T-helper 2 cell (primary cell): ENCODE measurements around the gene ROCK1.
A peak's percentile ranks its signal among the peaks of the same experiment; 100 is the strongest.
"Not testable (repeated sequence)": the region's sequence is repeated elsewhere in the genome, so short reads cannot be mapped to it uniquely, and the experiment has no call there.

Source experiments
- DNase-seq, 5 experiments: peaks; one replicate each; pipeline versions ENCODE4 v3.0.0 to v3.0.0-alpha.2; 2012 to 2022

Gene ROCK1

DNA sequence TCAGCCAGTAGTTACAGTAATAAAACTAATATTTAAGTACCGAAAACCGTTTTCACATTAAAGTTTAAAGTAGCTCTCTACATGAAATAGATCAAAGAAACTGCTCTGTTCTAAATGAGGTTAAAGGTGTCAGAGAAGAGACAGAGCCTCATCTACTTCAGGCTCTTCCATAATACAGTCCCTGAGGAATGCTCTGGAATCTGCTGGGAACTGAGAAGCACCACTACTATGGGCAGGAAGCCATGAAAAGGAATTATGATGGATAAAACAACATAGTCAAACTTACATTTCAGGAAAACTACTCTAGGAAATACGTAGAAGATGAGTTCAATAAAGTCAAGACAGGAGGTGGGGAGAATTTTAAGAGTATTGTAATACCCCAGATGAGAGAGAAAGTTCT is 60.0 kb downstream of the ROCK1 start:
- DNase-seq, result no peak

GRCh38 chr18:21049306-21049705 is 62.3 kb downstream of the ROCK1 start:
- no peak for DNase-seq

DNA sequence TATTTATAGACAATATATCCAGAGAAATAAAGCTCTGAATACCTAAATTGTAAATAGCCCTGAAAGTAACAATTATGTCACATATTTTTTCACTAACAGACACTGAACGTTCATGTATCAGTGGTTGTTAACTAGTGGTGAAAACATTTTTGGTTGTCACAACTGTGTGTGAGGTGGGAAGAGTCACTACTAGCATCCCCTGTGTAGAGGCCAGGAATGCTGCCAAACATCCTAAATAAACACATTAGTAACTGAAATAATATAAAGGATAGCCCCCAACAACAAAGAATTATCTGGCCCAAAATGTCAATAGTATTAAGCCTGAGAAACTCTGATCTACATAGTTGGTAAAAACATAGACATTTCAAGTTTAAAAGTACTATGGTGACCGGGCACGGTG is 64.5 kb downstream of the ROCK1 start:
- DNase-seq, result no peak

- DNase-seq, result no peak
These were observed 71.1 kb downstream of the ROCK1 start for GRCh38 chr18:21040466-21040865.

GRCh38 chr18:21038201-21038600 is 73.4 kb downstream of the ROCK1 start:
- DNase-seq, result no peak

DNA sequence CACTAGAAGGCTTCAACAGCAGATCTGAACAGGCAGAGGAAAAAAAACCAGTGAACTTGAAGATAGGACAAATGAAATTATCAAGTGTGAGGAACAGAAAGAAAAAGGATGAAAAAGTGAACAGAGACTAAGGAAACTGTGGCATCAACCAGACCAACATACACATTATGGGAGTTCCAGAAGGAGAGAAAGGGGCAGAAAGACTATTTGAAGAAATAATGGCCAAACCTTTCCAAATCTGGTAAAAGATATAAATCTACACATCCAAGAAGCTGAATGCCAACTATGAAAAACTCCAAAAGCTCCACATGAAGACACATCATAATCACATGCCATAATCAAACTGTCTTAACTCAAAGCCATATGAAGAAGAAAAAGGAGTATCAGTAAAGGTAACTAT is 79.8 kb downstream of the ROCK1 start:
- DNase-seq, result no peak

GRCh38 chr18:21018257-21018656 is 93.4 kb downstream of the ROCK1 start:
- not testable (repeated sequence) for DNase-seq

- peak in 1 of 5 experiments; percentile 31 for DNase-seq
These were observed 99.3 kb downstream of the ROCK1 start for GRCh38 chr18:21012308-21012707.

GRCh38 chr18:21004726-21005125 is 106.9 kb downstream of the ROCK1 start:
- no peak for DNase-seq

GRCh38 chr18:21000667-21001066 is 110.9 kb downstream of the ROCK1 start:
- DNase-seq, result no peak

GRCh38 chr18:20997371-20997770 is 114.2 kb downstream of the ROCK1 start:
- no peak for DNase-seq

- DNase-seq, result no peak
These were observed 115.2 kb downstream of the ROCK1 start for GRCh38 chr18:20996418-20996817.

- DNase-seq, result no peak
These were observed 122.9 kb downstream of the ROCK1 start for GRCh38 chr18:20988726-20989125.

- DNase-seq, result no peak
These were observed 136.5 kb downstream of the ROCK1 start for GRCh38 chr18:20975077-20975476.

- peak in 1 of 5 experiments; percentile 20 for DNase-seq
These were observed 139.7 kb downstream of the ROCK1 start for GRCh38 chr18:20971886-20972267.

DNA sequence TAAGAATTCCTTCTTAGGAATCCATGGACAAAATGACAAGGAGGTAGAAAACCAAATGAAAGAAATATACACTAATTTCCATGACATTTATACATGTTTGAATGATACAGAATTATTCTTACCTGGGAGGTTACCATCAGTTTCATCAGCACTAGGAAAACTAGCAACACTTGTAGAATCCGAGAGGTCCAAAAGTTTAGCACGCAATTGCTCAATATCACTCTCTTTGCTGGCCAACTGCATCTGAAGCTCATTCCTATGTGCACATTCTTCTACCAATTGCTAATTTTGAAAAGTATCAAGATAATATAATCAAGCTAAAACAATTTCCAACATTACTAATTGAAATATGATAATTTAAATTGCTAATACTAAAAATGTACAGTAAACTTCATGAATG is 144.8 kb downstream of the ROCK1 start:
- no peak for DNase-seq

DNA sequence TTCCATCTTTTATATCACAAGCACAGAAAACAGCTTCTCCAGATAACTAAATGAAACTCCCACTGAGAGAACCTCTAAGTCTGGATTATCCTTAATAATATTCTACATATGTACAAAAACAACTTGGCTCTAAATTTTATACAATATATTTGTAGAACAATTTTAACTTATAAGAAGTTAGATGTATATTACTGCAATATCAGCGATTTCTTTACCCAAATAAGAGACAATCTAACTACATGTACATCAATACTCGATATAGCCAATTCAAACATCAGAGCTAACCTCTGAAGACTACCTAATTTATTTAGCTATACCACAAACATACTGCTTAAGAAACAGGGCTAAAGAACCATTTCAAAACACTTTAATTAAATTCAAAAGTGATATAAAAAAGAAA is 148.6 kb downstream of the ROCK1 start:
- DNase-seq, result no peak

- no peak for DNase-seq
These were observed 150.9 kb downstream of the ROCK1 start for GRCh38 chr18:20960735-20961134.

GRCh38 chr18:20950827-20951226 is 160.8 kb downstream of the ROCK1 start:
- DNase-seq, result peak in 1 of 5 experiments; percentile 54
